MM.1S (cell line): ENCODE results near the gene ASMTL.

ENCODE experiments used
- DNase-seq: peaks from one replicate; pipeline ENCODE4 v3.0.0-alpha.2; 2015
- H2AFZ ChIP-seq: fragments of 300-600 bp; sonication (generic); 2 replicates; pipeline ENCODE4 v1.6.0; 2016; ENCODE audit warnings: antibody characterized with exemption, low read length
- H3F3A ChIP-seq: fragments of 300-600 bp; sonication (generic); 2 replicates; pipeline ENCODE4 v1.6.1; 2016; ENCODE audit warnings: mild to moderate bottlenecking, antibody characterized with exemption, low read length, moderate library complexity, mixed read lengths; ENCODE audit not compliant: insufficient read depth
- H3K27ac ChIP-seq: fragments of 300-600 bp; sonication (generic); 2 replicates; pipeline ENCODE4 v1.5.1; 2016; ENCODE audit warnings: mild to moderate bottlenecking, low read length
- H3K27me3 ChIP-seq: fragments of 300-600 bp; sonication (generic); replicated peaks from 2 replicates; pipeline ENCODE4 v1.6.0; 2016; ENCODE audit warnings: low read length; ENCODE audit not compliant: insufficient read depth
- H3K36me3 ChIP-seq: fragments of 300-600 bp; sonication (generic); replicated peaks from 2 replicates; pipeline ENCODE4 v1.6.1; 2016; ENCODE audit warnings: mild to moderate bottlenecking, low read length, mixed read lengths; ENCODE audit not compliant: insufficient read depth
- H3K4me1 ChIP-seq: fragments of 300-600 bp; sonication (generic); 2 replicates; pipeline ENCODE4 v1.6.1; 2016; ENCODE audit warnings: low read length, mixed read lengths
- H3K4me2 ChIP-seq: fragments of 300-600 bp; sonication (generic); 2 replicates; pipeline ENCODE4 v1.6.0; 2016; ENCODE audit warnings: low read depth, low read length
- H3K4me3 ChIP-seq: fragments of 300-600 bp; sonication (generic); 2 replicates; pipeline ENCODE4 v1.5.1; 2016; ENCODE audit warnings: low read length, mixed read lengths
- H3K79me2 ChIP-seq: fragments of 300-600 bp; sonication (generic); 2 replicates; pipeline ENCODE4 v1.6.1; 2016; ENCODE audit warnings: mixed run types, low read length, mixed read lengths
- H3K9ac ChIP-seq: fragments of 300-600 bp; sonication (generic); 2 replicates; pipeline ENCODE4 v1.6.1; 2016; ENCODE audit warnings: low read length, mixed read lengths
- H3K9me2 ChIP-seq: fragments of 300-600 bp; sonication (generic); replicated peaks from 2 replicates; pipeline ENCODE4 v1.6.1; 2016; ENCODE audit warnings: mild to moderate bottlenecking, low read length, mixed read lengths; ENCODE audit not compliant: insufficient read depth
- H3K9me3 ChIP-seq: fragments of 300-600 bp; sonication (generic); replicated peaks from 2 replicates; pipeline ENCODE4 v1.6.1; 2016; ENCODE audit warnings: mild to moderate bottlenecking, low read length, mixed read lengths; ENCODE audit not compliant: insufficient read depth
- H4K20me1 ChIP-seq: fragments of 300-600 bp; sonication (generic); 2 replicates; pipeline ENCODE4 v1.6.1; 2016; ENCODE audit warnings: mild to moderate bottlenecking, low read length, moderate library complexity, mixed read lengths; ENCODE audit not compliant: insufficient read depth
- CTCF ChIP-seq: fragments of 300-600 bp; sonication (generic); IDR thresholded peaks from 2 replicates; pipeline ENCODE4 v1.5.1; 2016; ENCODE audit warnings: antibody characterized with exemption, low read length, mixed read lengths
- EZH2 ChIP-seq: fragments of 300-600 bp; sonication (generic); optimal IDR thresholded peaks from 2 replicates; pipeline ENCODE3; 2017; ENCODE audit warnings: low read depth, mild to moderate bottlenecking, antibody characterized with exemption, low read length, mixed read lengths
- EZH2phosphoT487 ChIP-seq: fragments of 300-600 bp; sonication (generic); IDR thresholded peaks from 2 replicates; pipeline ENCODE4 v1.6.1; 2018; ENCODE audit warnings: antibody characterized with exemption, low read length

ASMTL gene

GRCh38 chrX:1481636-1482529 lies 29.2 kb upstream of the ASMTL start:
- Histone ChIP-seq H4K20me1 (no peaks in the 10 kb centered on the region), H3K27ac (peak overlapping the region; percentile 89; the same call in 1 of the 2 replicates), H3K9ac (peak overlapping the region; percentile 42), H3K4me1 (peaks cover 9% of the 10 kb centered on the region; the same call in 1 of the 2 replicates), H3F3A (peaks cover 16% of the 10 kb centered on the region; the same call in 1 of the 2 replicates), H3K4me3 (peak overlapping the region; percentile 6; the same call in 1 of the 2 replicates), H3K4me2 (peak overlapping the region; percentile 76), H3K9me2 (no peaks in the 10 kb centered on the region), H2AFZ (no peak overlapping the region), H3K27me3 (no peaks in the 10 kb centered on the region), H3K9me3 (no peaks in the 10 kb centered on the region), H3K36me3 (no peaks in the 10 kb centered on the region), H3K79me2 (peaks cover 65% of the 10 kb centered on the region)
- TF ChIP-seq EZH2 (no peak), EZH2phosphoT487 (no peak), CTCF (no peak)
- peak; percentile 85 for DNase-seq

GRCh38 chrX:1480082-1480785 lies 27.5 kb upstream of the ASMTL start:
- Histone ChIP-seq H3K79me2 (peaks cover 65% of the 10 kb centered on the region), H3K9me2 (no peaks in the 10 kb centered on the region), H3K9me3 (no peaks in the 10 kb centered on the region), H2AFZ (no peak overlapping the region), H3K4me2 (no peak overlapping the region), H3K9ac (no peak overlapping the region), H3F3A (peaks cover 16% of the 10 kb centered on the region; the same call in 1 of the 2 replicates), H3K27ac (no peak overlapping the region), H3K4me1 (peaks cover 9% of the 10 kb centered on the region; the same call in 1 of the 2 replicates), H3K36me3 (no peaks in the 10 kb centered on the region), H3K27me3 (no peaks in the 10 kb centered on the region), H4K20me1 (no peaks in the 10 kb centered on the region), H3K4me3 (no peak overlapping the region)
- no peak for DNase-seq
- TF ChIP-seq EZH2 (no peak), EZH2phosphoT487 (no peak), CTCF (no peak)

GRCh38 chrX:1477801-1478458 lies 25.2 kb upstream of the ASMTL start:
- Histone ChIP-seq H3K4me1 (peaks cover 9% of the 10 kb centered on the region; the same call in 1 of the 2 replicates), H3K9me2 (no peaks in the 10 kb centered on the region), H3K9ac (no peak overlapping the region), H4K20me1 (no peaks in the 10 kb centered on the region), H3K27ac (no peak overlapping the region), H2AFZ (no peak overlapping the region), H3F3A (peaks cover 10% of the 10 kb centered on the region; the same call in 1 of the 2 replicates), H3K79me2 (peaks cover 58% of the 10 kb centered on the region), H3K4me3 (no peak overlapping the region), H3K9me3 (no peaks in the 10 kb centered on the region), H3K36me3 (no peaks in the 10 kb centered on the region), H3K27me3 (no peaks in the 10 kb centered on the region), H3K4me2 (no peak overlapping the region)
- no peak for TF ChIP-seq EZH2
- no peak for TF ChIP-seq CTCF
- TF ChIP-seq EZH2phosphoT487: no peak
- DNase-seq: no peak
